ENCODE results near the gene PCBP3.

PCBP3 gene

DNA sequence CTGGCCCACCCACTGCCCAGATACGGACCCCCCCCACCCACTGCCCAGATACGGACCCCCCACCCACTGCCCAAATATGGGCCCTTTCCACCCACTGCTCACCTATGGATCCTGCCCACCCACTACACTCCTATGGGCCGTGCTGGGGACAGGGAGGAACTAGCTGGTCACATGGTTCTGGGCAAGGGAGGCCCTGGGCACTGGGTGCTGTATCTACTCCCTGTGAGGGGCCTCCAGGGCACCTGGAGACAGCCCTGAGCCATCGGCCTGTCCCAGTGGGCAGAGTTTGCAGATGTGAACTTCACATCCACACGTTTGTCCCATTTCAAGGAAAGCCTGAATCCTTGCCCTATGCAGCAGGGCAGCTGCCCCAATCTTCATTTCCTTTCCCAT lies 266.6 kb downstream of the PCBP3 start:
- no peak overlapping the region for H3K27ac ChIP-seq
- TF ChIP-seq CTCF (conservative IDR thresholded peaks at IDR 0.05) = no peak

DNA sequence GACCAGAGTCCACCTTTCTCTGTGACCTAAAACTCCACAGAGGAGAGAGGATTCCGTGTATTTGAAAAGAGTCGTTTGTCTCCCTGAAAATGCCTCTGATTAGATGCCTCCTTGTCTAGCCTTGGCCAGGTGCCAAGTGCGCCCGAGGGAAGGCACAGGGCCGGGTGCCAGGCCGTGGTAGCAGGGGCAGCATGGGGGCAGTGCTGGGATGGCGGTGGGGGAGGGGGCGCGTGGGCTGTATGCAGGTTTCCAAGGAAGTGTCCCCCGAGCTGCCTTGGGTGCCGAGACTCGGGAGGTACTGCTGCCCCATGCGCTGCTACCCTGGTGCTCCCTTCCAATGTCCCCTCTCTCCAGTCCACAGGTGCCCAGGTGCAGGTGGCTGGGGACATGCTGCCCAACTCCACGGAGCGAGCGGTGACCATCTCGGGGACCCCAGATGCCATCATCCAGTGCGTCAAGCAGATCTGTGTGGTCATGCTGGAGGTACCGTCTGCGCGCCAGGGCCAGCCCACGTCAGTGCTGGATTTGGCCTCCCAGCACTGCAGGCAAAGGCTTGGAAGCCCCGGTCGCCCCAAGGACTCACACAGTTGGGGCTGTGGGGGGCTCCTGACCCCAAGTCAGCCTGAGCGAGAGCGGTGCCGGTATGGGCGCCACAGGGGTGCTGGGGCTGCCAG lies 267.2 kb downstream of the PCBP3 start:
- no peak overlapping the region for H3K27ac ChIP-seq

DNA sequence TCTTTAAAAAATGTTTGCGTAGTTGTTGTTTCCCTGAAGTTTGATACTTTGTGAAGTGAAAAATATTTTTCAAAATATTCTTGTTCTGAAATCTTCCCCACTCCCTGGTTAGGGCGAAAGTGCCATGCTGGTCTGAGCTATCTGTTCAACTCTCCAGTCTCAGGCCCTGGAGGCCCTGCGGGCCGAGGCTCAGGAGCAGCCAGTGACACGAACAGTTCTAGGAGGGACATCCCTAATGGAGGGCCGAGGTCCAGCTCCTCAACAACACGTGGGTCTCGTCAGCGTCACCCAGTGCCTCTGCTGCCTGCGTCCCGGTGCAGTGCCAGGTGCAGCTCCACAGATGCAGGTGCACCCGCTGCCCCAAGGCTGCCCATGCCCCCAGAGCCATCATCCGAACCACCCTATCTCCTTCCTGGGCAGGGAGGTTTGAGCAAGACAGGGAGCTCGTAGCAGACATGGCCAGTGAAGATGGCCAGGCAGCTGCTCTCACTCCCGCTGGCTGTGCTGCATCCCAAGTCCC lies 268.3 kb downstream of the PCBP3 start:
- no peak for TF ChIP-seq ZFX (IDR thresholded peaks at IDR 0.05)
- no peak for TF ChIP-seq CTCF (conservative IDR thresholded peaks at IDR 0.05)
- H3K27ac ChIP-seq = no peak overlapping the region

More for the DNA sequence above, 267.2 kb downstream of the PCBP3 start:
- TF ChIP-seq ZFX (IDR thresholded peaks at IDR 0.05) = no peak
- no peak for TF ChIP-seq CTCF (conservative IDR thresholded peaks at IDR 0.05)

DNA sequence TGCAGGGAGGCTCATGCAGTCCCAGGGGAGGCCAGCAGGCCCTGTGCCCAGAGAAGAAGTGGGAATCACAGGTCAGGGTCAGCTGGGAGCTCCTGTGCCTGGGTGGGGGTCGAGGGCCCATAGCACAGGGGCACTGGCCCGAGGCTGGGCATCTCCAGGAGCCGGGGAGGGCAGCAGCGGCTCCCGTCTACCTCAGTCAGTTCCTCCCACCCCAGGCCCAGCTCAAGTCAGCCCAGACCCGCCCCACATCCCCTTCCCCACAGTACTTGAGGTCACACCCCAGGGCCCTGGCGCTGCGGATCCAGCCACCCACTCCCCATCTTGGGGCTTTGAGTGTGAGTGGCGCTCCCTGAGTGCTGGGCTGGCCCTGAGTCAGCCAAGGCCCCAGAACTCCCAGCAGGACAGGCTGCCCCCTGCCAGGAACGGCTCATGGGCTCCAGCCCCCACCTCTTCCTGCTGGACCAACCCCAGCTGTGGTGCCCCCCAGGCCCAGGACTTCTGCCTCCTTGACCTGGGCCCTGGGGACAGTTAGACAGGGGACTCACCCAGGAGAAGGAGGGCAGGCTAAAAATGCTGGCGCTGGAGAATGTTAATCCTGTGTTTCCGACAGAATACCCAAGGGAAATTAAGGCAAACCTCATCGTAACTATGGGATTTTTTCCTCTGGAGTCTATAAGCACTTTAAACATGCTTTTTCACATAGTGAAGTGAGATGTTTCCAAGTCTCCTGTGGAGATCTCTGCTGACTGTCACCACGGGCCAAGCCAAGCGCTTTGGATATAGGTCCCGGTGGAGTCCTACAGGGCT lies 269.3 kb downstream of the PCBP3 start:
- no peak overlapping the region for H3K27ac ChIP-seq
- TF ChIP-seq ZFX (IDR thresholded peaks at IDR 0.05) = no peak
- TF ChIP-seq CTCF (conservative IDR thresholded peaks at IDR 0.05) = no peak

GRCh38 chr21:45913418-45913765 lies 269.9 kb downstream of the PCBP3 start:
- H3K27ac ChIP-seq = no peak overlapping the region
- no peak for TF ChIP-seq CTCF (conservative IDR thresholded peaks at IDR 0.05)
- no peak for TF ChIP-seq ZFX (IDR thresholded peaks at IDR 0.05)

DNA sequence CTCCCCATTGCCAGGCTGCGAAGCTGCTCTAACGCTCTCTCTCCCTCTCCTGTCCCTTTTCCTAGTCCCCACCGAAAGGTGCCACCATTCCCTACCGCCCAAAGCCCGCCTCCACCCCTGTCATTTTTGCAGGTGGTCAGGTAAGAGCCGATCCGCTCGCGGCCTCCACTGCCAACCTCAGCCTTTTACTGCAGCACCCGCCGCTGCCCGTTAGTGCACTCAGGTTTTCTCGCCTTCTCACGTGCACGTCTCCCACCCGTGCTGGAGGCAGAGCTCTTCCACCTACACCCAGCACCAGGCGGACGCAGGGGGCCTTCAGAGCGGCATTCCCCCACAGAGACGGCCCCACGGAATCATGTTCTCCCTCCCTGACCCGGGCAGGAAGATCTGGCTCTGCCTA lies 270.4 kb downstream of the PCBP3 start:
- TF ChIP-seq ZFX (IDR thresholded peaks at IDR 0.05) (no peak), CTCF (conservative IDR thresholded peaks at IDR 0.05) (no peak)

GRCh38 chr21:45914321-45914845 lies 270.9 kb downstream of the PCBP3 start:
- no peak overlapping the region for H3K27ac ChIP-seq
- TF ChIP-seq CTCF (conservative IDR thresholded peaks at IDR 0.05) (no peak), ZFX (IDR thresholded peaks at IDR 0.05) (no peak)

More for the DNA sequence above, 270.4 kb downstream of the PCBP3 start:
- no peak overlapping the region for H3K27ac ChIP-seq

Measured in C4-2B (cell line).